Gastrocnemius medialis (tissue), 4 donors: ENCODE data around the gene NPAS3. TPM values are rescaled to one million over a fixed set of nuclear protein-coding genes. Genes with fewer than 3 reads are reported as not detected.

Experiments used
- ATAC-seq, 2 donors: fragments of 150-250 bp; one replicate each; pipeline ENCODE4 v1.9.1; 2016
- DNase-seq, 2 donors: peaks; one replicate each; pipeline ENCODE4 v3.0.0-alpha.2; 2019
- H3K27ac ChIP-seq, 4 donors: fragments of 200-600 bp; sonication (generic); 1 replicate in 1 of 4; 2 replicates in 3 of 4; pipeline ENCODE4 v1.5.1; 2016 to 2018; ENCODE audit warnings: mild to moderate bottlenecking in 2 of 4, moderate library complexity in 1 of 4
- H3K27me3 ChIP-seq, 3 donors: fragments of 200-600 bp; sonication (generic) in 2 of 3; 1 replicate in 1 of 3; 2 replicates in 2 of 3; pipeline versions ENCODE4 v1.5.1 to v1.6.0; 2016 to 2019; ENCODE audit warnings: mild to moderate bottlenecking in 1 of 3, moderate library complexity in 1 of 3
- H3K36me3 ChIP-seq, 2 donors: fragments of 200-600 bp; sonication (generic) in 1 of 2; one replicate each; pipeline ENCODE4 v1.5.1; 2017 to 2018
- H3K4me1 ChIP-seq, 2 donors: fragments of 200-600 bp; sonication (generic) in 1 of 2; one replicate each; pipeline ENCODE4 v1.5.1; 2016 to 2017; ENCODE audit warnings: mild to moderate bottlenecking in 2 of 2
- H3K4me3 ChIP-seq, 4 donors: fragments of 200-600 bp; sonication (generic) in 3 of 4; 1 replicate in 1 of 4; 2 replicates in 3 of 4; pipeline ENCODE4 v1.5.1; 2016 to 2019; ENCODE audit warnings: mild to moderate bottlenecking in 2 of 4
- H3K9me3 ChIP-seq, 3 donors: fragments of 200-600 bp; sonication (generic) in 2 of 3; 1 replicate in 1 of 3; 2 replicates in 2 of 3; pipeline ENCODE4 v1.5.1; 2016 to 2019
- POLR2A ChIP-seq, 2 donors: fragments of 450-650 bp; IDR thresholded peaks; one replicate each; pipeline ENCODE4 v1.6.1; 2017; ENCODE audit warnings: antibody characterized with exemption in 2 of 2, mild to moderate bottlenecking in 2 of 2, moderate library complexity in 2 of 2
- in situ Hi-C, 4 donors: fragments of 200-750 bp; cut with MboI; loops; one replicate each; pipeline versions ENCODE4 v1.15.0 to v1.8.0; 2017; ENCODE audit warnings: low sequenced_read_pairs in 4 of 4
- intact Hi-C: fragments of 100-400 bp; cut with DNase I; formaldehyde crosslinking; loops from one replicate; pipeline ENCODE4 v1.15.1; 2023; ENCODE audit warnings: low total_unique reads
- total RNA-seq, 4 donors: library from RNA; depleted of rRNA; stranded (reverse); fragments of >200 nt; gene quantifications; one replicate each; pipeline versions ENCODE4 v1.1.0 to v1.2.3, GENCODE V29; 2016
- TF ChIP-seq, protein P1 (sequence below), 5 experiments: fragments of 450-650 bp in 3 of 5; fragments of 200-600 bp in 2 of 5; sonication (generic) in 2 of 5; IDR thresholded peaks in 4 of 5; conservative IDR thresholded peaks in 1 of 5; 1 replicate in 4 of 5; 2 replicates in 1 of 5; pipeline ENCODE4 v1.5.1; 2016 to 2019; ENCODE audit warnings: antibody characterized with exemption in 5 of 5, mild to moderate bottlenecking in 3 of 5, moderate library complexity in 3 of 5

The NPAS3 gene
- total RNA-seq, 4 donors from 2014 or later = 0.82 to 1.00 TPM; not detected in 2

DNA sequence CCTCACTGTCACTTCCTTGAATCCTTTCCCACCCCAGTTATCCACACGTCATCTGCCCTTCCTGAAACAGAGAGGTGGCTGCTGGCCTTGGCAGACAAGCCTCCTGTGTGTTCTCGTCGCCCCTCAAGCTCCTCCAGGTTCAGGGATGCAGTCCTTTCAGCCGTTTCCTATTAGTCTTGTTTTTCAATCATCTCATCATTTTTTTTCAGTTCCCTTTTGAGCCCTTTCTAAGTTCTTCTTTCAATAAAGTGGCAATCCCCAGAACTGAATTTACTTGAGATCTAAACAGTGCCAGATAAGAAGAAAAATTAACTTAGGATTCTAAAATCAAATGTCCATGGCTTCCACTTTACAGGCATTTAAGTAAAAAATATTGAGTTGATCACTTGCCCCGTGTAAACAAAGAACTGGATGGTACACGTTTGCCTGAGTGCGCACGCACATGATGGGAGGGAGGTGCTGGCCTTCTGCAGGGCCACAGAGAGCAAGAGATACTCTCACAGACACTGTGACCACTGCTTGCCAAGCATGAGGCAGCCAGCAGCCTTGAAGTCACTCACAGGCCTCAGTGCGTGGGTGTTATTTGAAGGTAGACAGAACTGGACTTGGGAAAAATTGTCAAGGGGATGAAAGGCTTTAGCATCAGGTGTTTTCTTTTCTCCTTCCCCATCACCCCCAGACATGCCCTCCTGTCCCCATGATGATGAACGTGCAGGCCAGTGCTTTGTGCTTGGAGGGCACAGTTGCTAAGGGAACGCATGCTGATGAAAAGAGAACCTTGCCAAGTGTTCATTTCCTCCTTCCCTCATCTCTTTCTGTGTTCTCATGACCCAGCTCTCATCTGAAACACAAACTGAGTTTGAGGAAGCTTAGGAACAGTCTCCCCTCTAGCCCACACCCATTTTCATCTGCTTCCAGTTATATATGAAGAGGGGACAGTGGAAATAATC lies 603.9 kb downstream of the NPAS3 start:
- H3K36me3 ChIP-seq = no peaks in the 10 kb centered on the region
- no peaks in the 10 kb centered on the region for H3K27me3 ChIP-seq
- no peak overlapping the region for H3K4me3 ChIP-seq
- H3K9me3 ChIP-seq = no peaks in the 10 kb centered on the region
- ATAC-seq (no peak), DNase-seq (no peak)
- no peaks in the 10 kb centered on the region for H3K4me1 ChIP-seq
- in situ Hi-C loops = no loop called here
- H3K27ac ChIP-seq = no peak overlapping the region
- intact Hi-C loops = no loop called here
- no peak for TF ChIP-seq POLR2A (IDR thresholded peaks at IDR 0.05)
- TF ChIP-seq, protein P1, sequence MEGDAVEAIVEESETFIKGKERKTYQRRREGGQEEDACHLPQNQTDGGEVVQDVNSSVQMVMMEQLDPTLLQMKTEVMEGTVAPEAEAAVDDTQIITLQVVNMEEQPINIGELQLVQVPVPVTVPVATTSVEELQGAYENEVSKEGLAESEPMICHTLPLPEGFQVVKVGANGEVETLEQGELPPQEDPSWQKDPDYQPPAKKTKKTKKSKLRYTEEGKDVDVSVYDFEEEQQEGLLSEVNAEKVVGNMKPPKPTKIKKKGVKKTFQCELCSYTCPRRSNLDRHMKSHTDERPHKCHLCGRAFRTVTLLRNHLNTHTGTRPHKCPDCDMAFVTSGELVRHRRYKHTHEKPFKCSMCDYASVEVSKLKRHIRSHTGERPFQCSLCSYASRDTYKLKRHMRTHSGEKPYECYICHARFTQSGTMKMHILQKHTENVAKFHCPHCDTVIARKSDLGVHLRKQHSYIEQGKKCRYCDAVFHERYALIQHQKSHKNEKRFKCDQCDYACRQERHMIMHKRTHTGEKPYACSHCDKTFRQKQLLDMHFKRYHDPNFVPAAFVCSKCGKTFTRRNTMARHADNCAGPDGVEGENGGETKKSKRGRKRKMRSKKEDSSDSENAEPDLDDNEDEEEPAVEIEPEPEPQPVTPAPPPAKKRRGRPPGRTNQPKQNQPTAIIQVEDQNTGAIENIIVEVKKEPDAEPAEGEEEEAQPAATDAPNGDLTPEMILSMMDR (IDR thresholded peaks at IDR 0.05 in 4 of 5, conservative IDR thresholded peaks at IDR 0.05 in 1 of 5) = no peak

DNA sequence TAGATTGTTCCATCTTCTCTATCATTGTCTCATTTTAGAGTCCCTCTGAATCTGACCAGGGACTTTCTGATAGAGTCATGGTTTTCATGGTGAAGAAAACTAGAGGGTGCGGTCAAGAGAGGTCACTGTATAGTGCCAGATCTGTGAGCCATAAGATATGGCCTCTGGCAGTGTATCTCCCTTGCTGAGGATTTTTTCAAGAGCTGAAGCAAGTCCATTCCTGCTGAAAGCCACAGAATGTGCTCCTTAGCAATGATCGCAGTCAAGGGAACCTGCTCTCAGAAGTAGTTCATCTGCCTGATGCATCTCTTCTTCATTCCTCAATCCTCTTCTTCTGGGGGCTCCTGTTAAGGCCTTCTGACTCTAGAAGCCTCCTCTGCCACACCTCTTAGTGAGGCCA lies 607.0 kb downstream of the NPAS3 start:
- Histone ChIP-seq H3K4me3 (no peak overlapping the region), H3K27ac (no peak overlapping the region), H3K36me3 (no peaks in the 10 kb centered on the region), H3K4me1 (no peaks in the 10 kb centered on the region), H3K27me3 (no peaks in the 10 kb centered on the region), H3K9me3 (no peaks in the 10 kb centered on the region)
- in situ Hi-C loops = no loop called here
- no peak for DNase-seq
- intact Hi-C loops = no loop called here
- no peak for ATAC-seq
- TF ChIP-seq, protein P1 (IDR thresholded peaks at IDR 0.05 in 4 of 5, conservative IDR thresholded peaks at IDR 0.05 in 1 of 5) = no peak
- no peak for TF ChIP-seq POLR2A (IDR thresholded peaks at IDR 0.05)

DNA sequence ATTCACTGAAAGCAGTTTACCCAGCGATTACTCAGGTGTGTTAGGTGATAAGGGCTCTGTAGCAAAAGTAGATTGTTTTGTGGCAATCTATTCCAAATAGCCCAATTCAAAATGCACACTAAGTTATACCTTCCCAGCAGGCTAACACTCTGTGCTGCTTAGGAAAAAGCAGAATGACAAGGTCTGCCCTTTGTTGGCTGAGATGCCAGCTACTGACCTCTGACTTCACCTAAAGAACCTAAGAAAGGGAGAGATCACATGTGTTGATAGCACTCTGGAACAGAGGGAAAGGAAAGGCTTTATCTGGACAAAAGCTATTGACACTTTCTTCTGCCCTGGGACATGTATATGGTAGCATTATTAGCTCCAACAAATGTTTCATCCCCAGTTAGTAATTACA lies 609.9 kb downstream of the NPAS3 start:
- H3K4me1 ChIP-seq = no peaks in the 10 kb centered on the region
- no peaks in the 10 kb centered on the region for H3K27me3 ChIP-seq
- in situ Hi-C loops = no loop called here
- TF ChIP-seq POLR2A (IDR thresholded peaks at IDR 0.05) = no peak
- TF ChIP-seq, protein P1 (IDR thresholded peaks at IDR 0.05 in 4 of 5, conservative IDR thresholded peaks at IDR 0.05 in 1 of 5) = no peak
- H3K27ac ChIP-seq = no peak overlapping the region
- no peak for DNase-seq
- intact Hi-C loops = no loop called here
- H3K9me3 ChIP-seq = no peaks in the 10 kb centered on the region
- H3K4me3 ChIP-seq = no peak overlapping the region
- H3K36me3 ChIP-seq = no peaks in the 10 kb centered on the region
- no peak for ATAC-seq

DNA sequence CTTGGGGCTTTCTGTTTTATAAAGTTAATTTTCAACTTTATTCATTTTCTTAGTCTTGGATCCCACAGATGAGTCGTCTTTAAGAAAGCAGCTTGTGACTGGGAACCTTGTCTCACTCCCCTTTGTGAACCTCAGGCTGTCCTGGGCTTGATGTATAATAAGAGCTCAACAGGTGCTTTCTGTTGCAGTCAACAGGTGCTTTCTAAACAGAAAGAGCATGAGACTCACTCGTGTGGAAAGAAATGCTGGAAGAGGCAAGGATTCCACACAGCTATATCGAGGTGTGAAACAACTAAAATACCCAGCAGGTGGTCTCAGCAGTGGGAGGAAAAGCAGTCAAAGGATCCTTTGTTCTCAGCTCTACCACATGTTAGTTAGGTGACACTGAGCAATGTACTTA lies 613.3 kb downstream of the NPAS3 start:
- H3K27me3 ChIP-seq = no peaks in the 10 kb centered on the region
- H3K27ac ChIP-seq = no peak overlapping the region
- intact Hi-C loops (no loop called here), in situ Hi-C loops (no loop called here)
- DNase-seq (no peak), ATAC-seq (no peak)
- no peak overlapping the region for H3K4me3 ChIP-seq
- H3K36me3 ChIP-seq = no peaks in the 10 kb centered on the region
- no peak for TF ChIP-seq POLR2A (IDR thresholded peaks at IDR 0.05)
- TF ChIP-seq, protein P1 (IDR thresholded peaks at IDR 0.05 in 4 of 5, conservative IDR thresholded peaks at IDR 0.05 in 1 of 5) = no peak
- no peaks in the 10 kb centered on the region for H3K4me1 ChIP-seq
- H3K9me3 ChIP-seq = no peaks in the 10 kb centered on the region
